ENCODE results near the gene HLA-DMB. TPM values are rescaled to one million over a fixed set of nuclear protein-coding genes. Genes with fewer than 3 reads are reported as not detected.

The HLA-DMB gene
- total RNA-seq, 4 donors from 2014 or later: 4.3 to 8.1 (median 5.6) TPM

DNA sequence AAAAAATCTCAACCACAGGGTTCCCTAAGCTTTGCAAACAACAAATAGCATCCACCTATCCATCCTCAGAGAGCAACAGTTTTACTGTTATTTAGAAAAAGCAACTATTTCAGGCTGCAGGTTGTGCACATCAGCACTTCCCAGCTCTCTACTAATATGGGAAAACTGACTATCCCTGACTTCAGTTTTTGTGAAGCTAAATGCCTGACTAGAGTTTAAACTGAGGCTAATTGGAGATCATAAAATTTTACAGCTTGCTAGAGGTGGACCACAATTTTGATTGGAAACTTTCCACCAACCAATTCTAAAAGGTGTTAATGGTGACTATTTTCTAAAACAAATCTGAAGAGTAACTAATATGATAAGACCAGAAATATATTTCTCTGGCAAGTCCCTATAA, 36.9 kb downstream of the HLA-DMB start:
- in situ Hi-C loops (cut with MboI; ENCODE audit: low sequenced_read_pairs in 4 of 4): no loop called here
- TF ChIP-seq, protein P1, sequence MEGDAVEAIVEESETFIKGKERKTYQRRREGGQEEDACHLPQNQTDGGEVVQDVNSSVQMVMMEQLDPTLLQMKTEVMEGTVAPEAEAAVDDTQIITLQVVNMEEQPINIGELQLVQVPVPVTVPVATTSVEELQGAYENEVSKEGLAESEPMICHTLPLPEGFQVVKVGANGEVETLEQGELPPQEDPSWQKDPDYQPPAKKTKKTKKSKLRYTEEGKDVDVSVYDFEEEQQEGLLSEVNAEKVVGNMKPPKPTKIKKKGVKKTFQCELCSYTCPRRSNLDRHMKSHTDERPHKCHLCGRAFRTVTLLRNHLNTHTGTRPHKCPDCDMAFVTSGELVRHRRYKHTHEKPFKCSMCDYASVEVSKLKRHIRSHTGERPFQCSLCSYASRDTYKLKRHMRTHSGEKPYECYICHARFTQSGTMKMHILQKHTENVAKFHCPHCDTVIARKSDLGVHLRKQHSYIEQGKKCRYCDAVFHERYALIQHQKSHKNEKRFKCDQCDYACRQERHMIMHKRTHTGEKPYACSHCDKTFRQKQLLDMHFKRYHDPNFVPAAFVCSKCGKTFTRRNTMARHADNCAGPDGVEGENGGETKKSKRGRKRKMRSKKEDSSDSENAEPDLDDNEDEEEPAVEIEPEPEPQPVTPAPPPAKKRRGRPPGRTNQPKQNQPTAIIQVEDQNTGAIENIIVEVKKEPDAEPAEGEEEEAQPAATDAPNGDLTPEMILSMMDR (IDR thresholded peaks at IDR 0.05 in 4 of 5, conservative IDR thresholded peaks at IDR 0.05 in 1 of 5): no peak
- TF ChIP-seq POLR2A (IDR thresholded peaks at IDR 0.05): no peak

DNA sequence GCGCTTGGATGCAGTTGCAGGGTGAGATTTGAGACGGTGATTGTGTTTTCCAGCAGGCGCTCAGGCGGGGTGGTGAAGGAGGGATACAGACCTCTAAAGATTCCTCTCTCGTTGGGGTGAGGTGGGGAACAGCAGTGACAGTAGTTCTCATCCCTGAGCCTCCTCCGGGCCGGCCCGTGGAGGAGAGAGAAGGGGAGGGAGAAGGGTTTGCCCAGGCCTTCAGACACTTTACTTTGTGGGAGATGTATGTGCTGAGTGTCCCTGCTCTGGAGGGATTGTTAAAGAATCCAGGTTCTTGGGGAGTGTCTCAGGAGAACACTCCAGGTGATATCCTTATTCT, 45.9 kb downstream of the HLA-DMB start:
- Histone ChIP-seq H3K27me3 (no peaks in the 10 kb centered on the region), H3K4me3 (peak overlapping the region; percentile 81 to 85 (median 82)), H3K9me3 (no peaks in the 10 kb centered on the region), H3K36me3 (no peaks in the 10 kb centered on the region), H3K4me1 (peaks cover 9 to 13% of the 10 kb centered on the region in 2 donors), H3K27ac (peak overlapping the region; percentile 83 to 87 (median 86))
- intact Hi-C loops (cut with DNase I; ENCODE audit: low total_unique reads): loop anchor here (2.0 kb wide), 2 partner anchors 58 to 90 kb away; partner anchors contain the start of gene HLA-DMA
- DNase-seq (no peak), ATAC-seq (peak; percentile 28 to 34)
- in situ Hi-C loops (cut with MboI; ENCODE audit: low sequenced_read_pairs in 4 of 4): loop anchor here in 1 of 4 donors (25.0 kb wide), 1 partner anchor 92 kb away; no protein-coding TSS in a partner anchor
- TF ChIP-seq POLR2A (IDR thresholded peaks at IDR 0.05): no peak
- TF ChIP-seq, protein P1 (IDR thresholded peaks at IDR 0.05 in 4 of 5, conservative IDR thresholded peaks at IDR 0.05 in 1 of 5): no peak

More for the DNA sequence above, 36.9 kb downstream of the HLA-DMB start:
- intact Hi-C loops (cut with DNase I; ENCODE audit: low total_unique reads): no loop called here
- DNase-seq: no peak
- Histone ChIP-seq H3K27me3 (no peaks in the 10 kb centered on the region), H3K9me3 (no peaks in the 10 kb centered on the region), H3K4me1 (no peaks in the 10 kb centered on the region), H3K27ac (no peak overlapping the region), H3K4me3 (no peak overlapping the region), H3K36me3 (no peaks in the 10 kb centered on the region)
- no peak for ATAC-seq

DNA sequence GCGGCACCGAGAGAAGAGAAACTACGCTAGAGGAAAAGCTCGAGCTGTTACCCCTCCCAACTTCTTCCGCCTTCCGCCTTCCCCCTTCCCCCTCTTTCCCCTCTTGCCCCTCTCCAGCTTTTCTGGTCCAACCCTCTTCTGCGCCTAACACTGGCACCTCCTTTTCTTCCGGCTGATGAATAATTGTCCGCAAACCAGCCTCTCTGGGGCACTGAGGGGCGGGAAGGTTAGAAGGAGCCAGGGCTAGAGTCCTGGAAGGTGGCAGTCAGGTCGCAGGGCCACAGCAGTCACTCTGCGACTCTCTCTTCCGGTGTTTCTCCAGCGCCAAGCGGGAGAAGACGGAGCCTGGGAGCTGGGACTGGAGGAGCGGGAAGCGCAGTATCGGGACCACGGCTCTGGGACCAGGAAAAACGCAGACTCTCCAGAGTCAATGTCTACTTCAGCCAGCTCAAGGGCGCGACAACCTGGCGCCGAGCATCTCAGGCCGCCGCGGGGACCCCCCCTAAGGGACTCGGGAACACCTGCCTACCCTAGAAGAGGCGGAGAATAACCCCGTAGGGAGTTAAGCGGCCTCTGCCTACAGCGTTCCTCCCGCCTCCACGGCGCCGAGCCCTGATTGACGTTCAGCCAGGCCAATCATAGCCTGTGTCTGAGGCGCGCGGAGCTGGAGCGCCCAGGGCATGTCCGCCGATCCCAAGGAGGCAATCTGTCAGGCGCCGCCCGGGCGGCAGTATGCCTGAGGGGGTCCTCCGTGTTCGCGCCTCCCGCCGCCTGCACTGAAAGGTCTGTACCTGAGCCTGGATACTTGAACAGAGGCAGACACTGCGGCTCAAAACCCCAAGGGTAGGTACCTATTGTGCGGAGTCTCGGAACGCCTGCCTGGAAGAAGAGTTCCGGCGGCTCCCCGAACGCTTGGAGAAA, 46.5 kb downstream of the HLA-DMB start:
- in situ Hi-C loops (cut with MboI; ENCODE audit: low sequenced_read_pairs in 4 of 4): loop anchor here in 1 of 4 donors (25.0 kb wide), 1 partner anchor 93 kb away; no protein-coding TSS in a partner anchor
- peak; percentile 85 to 91 for DNase-seq
- H3K36me3 ChIP-seq: no peaks in the 10 kb centered on the region
- H3K9me3 ChIP-seq: no peaks in the 10 kb centered on the region
- peak overlapping the region; percentile 83 to 87 (median 86) for H3K27ac ChIP-seq
- peak; percentile 98 to 99 for ATAC-seq
- H3K4me1 ChIP-seq: peaks cover 9 to 13% of the 10 kb centered on the region in 2 donors
- H3K27me3 ChIP-seq: no peaks in the 10 kb centered on the region
- peak overlapping the region; percentile 81 to 85 (median 82) for H3K4me3 ChIP-seq
- intact Hi-C loops (cut with DNase I; ENCODE audit: low total_unique reads): loop anchor here (2.0 kb wide), 2 partner anchors 58 to 90 kb away; partner anchors contain the start of gene HLA-DMA
- TF ChIP-seq, protein P1 (IDR thresholded peaks at IDR 0.05 in 4 of 5, conservative IDR thresholded peaks at IDR 0.05 in 1 of 5): no peak
- TF ChIP-seq POLR2A (IDR thresholded peaks at IDR 0.05): peak; percentile 55 to 76

DNA sequence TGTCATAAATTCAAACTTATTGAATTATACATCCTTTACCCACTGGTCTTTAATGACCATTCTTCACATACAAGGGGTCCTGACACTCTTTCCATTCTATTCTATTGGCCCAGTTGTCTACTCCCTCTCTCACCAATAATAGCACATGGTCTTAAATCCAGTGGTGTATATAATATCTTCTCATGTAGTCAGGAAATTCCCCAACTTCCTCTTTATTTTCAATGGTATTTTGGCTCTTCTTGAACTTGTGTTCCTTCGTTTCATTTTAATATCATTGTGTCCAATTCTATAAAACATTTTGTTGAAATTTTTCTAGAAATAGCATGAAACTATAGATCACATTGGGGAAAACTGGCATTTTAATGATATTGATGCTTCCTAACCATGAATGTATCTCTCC, 50.0 kb downstream of the HLA-DMB start:
- no peak overlapping the region for H3K4me3 ChIP-seq
- in situ Hi-C loops (cut with MboI; ENCODE audit: low sequenced_read_pairs in 4 of 4) (loop anchor here in 1 of 4 donors (25.0 kb wide), 1 partner anchor 96 kb away; no protein-coding TSS in a partner anchor), intact Hi-C loops (cut with DNase I; ENCODE audit: low total_unique reads) (no loop called here)

More for the DNA sequence above, 50.0 kb downstream of the HLA-DMB start:
- ATAC-seq (no peak), DNase-seq (no peak)
- TF ChIP-seq POLR2A (IDR thresholded peaks at IDR 0.05): no peak
- TF ChIP-seq, protein P1 (IDR thresholded peaks at IDR 0.05 in 4 of 5, conservative IDR thresholded peaks at IDR 0.05 in 1 of 5): no peak
- H3K27ac ChIP-seq: no peak overlapping the region
- peaks cover 13 to 17% of the 10 kb centered on the region in 2 donors for H3K4me1 ChIP-seq
- H3K36me3 ChIP-seq: no peaks in the 10 kb centered on the region
- H3K27me3 ChIP-seq: no peaks in the 10 kb centered on the region
- H3K9me3 ChIP-seq: no peaks in the 10 kb centered on the region
